NCI-H1436 (cell line): ENCODE results near the gene LRMDA.

Experiments used
- DNase-seq: peaks from one replicate; lab custom pipeline; 2025; lab: John Stamatoyannopoulos, UW

The LRMDA gene

GRCh38 chr10:76270464-76270863, 839.0 kb downstream of the LRMDA start:
- no peak for DNase-seq

GRCh38 chr10:76274933-76275332, 843.5 kb downstream of the LRMDA start:
- no peak for DNase-seq

- DNase-seq = no peak
Observed at GRCh38 chr10:76278811-76279460, 847.5 kb downstream of the LRMDA start.

GRCh38 chr10:76281659-76282058, 850.2 kb downstream of the LRMDA start:
- DNase-seq = no peak

- DNase-seq = peak; percentile 57
Observed at GRCh38 chr10:76282061-76283025, 850.9 kb downstream of the LRMDA start.

GRCh38 chr10:76284351-76284750, 852.9 kb downstream of the LRMDA start:
- DNase-seq = no peak

DNA sequence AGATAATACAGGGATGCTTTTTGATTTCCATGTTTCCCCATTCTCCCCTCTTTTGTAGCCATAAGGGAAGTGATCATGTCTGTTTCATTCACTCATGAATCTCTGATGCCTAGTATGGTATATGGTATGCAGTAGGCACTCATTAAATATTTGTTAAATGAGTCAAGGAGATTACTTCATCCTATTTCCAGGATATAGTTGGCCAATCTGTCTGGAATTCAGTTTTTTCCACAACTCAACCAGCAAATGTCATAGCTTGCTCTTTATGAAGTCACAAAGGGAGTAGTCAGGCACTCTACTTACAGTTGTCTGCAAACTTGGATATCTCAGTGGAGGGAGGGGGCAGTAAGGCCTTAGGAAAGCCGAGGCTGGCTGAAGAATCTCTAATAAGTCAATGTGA, 853.6 kb downstream of the LRMDA start:
- DNase-seq = no peak

GRCh38 chr10:76285515-76285914, 854.1 kb downstream of the LRMDA start:
- no peak for DNase-seq

DNA sequence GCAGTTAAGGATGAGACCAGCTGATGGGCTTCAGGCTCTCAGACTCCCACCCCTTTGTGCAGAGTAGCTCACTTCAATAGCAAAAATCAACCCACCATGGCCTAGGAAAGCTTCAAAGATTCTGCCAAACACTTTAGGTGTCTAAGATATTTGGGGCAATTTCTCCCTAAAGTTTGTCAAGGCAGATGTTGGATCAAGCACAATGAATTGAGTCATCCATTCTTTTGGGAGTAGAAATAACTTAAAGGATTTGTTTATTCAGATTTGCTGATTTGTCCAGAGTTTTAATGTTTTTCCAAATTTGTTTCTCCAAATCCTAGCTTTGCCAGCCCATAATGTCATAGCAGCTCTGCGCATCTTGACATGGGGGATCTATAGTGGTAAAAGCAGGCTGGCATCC, 855.1 kb downstream of the LRMDA start:
- no peak for DNase-seq

DNA sequence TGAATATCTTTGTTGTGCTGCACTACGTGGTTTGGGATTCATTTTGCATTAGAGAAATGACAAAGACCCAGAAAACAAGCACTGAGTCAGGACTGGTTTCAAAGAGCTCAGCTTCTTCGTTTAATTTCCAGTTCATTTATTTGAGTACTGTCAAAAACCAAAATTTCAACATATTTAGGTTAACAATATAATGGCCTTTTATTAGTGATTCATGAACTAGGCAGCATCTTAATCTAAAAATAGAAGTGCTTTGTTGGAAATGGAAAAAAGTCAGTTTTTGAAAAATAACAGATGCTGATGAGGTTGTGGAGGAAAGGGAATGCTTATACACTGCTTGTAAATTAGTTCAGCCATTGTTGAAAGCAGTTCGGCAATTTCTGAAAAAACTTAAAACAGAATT, 856.4 kb downstream of the LRMDA start:
- DNase-seq = no peak

DNA sequence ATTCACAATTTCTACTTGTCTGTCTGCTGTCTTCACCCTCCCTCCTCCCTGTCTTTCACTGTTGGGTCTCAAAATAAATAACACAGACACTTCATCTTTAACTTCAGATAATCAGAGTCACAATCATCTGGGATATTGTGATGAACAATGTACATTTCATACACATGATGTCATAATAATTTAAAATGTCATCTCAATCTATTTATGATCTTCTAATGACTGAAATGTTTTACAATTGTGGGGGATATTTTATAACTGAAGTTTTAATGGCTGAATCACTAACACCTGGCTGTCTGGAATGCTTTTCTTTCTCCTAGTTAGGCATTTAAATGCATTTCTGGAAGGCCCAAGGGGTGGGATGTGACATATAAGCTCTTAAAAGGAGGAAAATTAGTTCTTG, 859.8 kb downstream of the LRMDA start:
- DNase-seq = no peak

- no peak for DNase-seq
Observed at GRCh38 chr10:76291885-76292284, 860.5 kb downstream of the LRMDA start.

DNA sequence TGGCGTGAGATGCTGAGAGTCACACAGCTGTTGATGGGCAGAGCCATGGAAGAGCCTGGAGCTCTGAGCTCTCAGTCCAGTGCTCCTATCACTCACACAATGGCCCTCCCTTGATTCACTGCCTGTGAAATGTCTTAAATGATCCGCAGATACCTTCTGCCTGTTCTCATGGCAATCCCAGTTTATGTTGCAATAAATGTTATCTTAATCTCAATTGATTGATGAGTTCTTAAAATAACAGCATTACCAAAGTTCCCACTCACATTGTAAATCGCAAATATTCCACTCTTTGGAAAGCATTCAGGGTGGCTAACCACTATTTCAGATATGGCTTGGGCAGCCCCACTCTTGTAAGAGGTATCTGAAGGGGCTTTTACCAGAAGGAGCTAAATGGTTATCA, 865.5 kb downstream of the LRMDA start:
- no peak for DNase-seq

DNA sequence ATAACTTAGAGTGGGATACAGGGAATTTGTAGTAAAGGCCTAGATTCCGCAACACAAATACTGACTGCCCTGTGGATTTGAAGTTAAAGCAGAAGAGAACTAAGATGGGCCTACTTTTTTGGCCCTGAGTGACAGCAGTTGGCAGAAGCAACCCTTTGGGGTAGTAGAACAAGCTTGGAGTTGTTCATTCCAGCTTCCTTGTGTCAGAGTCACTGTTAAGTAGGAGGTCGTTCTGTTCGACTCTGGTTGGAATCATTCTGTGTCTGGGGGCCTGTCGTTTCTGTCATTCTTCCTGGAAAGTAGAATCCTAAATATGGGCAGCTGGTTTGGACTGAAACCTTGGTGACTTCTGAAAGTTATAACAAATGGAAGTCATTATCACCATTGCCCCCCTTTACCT, 865.9 kb downstream of the LRMDA start:
- DNase-seq = no peak

- DNase-seq = peak; percentile 77
Observed at GRCh38 chr10:76297780-76298281, 866.4 kb downstream of the LRMDA start.

DNA sequence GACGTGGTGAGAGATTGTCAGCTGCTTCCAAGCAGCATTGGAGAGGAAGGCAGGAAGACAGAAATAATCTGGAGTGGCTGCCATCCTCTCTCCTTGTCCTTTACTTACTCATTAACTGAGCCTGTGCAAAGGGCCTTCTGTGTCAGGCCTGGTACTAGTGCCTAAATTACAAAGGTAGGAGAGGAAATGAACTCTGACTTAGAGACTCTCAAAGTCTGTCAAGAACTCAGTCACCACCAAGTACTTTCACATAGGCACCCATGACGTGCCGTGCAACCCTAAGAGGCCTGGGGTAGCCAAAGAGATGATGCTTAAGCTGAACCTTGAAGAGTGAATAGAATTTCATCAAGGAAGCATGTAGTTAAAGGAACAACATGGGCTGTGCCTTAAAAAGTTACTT, 866.9 kb downstream of the LRMDA start:
- DNase-seq = no peak

GRCh38 chr10:76299501-76299900, 868.1 kb downstream of the LRMDA start:
- no peak for DNase-seq

- no peak for DNase-seq
Observed at GRCh38 chr10:76301211-76301610, 869.8 kb downstream of the LRMDA start.

GRCh38 chr10:76301950-76302349, 870.5 kb downstream of the LRMDA start:
- DNase-seq = no peak

- no peak for DNase-seq
Observed at GRCh38 chr10:76302481-76302880, 871.1 kb downstream of the LRMDA start.

DNA sequence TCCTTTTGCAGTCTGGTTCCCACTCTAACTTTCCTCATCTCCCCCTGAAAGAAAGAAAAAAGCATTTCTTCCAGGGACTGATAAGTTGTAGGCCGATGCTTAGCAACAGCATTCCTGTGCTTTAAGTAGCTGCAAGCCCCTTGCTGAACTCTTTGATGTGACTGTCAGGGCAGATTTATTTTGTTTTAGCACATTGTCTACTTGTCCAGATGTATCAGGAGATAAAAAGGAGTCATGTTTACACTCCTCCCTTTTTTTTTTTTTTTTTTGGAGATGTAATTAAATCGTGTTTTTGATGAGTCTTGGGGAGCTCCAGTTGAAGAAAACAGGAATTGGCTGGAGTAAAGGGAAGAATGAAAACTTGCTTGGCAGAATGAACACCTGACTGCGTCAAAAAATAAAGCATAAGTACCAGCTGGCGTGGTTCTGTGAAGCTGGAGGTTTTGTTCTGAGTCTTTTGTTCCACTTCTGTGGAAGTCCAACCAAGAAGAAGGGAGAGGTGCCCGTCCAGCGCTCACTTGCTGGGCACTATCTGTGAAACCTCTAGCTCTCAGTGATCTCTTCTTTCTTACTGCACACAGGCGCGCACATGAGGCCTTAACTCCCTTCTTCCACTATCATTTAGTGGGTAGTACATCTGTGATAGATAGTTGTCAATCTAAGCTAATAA, 871.7 kb downstream of the LRMDA start:
- no peak for DNase-seq

DNA sequence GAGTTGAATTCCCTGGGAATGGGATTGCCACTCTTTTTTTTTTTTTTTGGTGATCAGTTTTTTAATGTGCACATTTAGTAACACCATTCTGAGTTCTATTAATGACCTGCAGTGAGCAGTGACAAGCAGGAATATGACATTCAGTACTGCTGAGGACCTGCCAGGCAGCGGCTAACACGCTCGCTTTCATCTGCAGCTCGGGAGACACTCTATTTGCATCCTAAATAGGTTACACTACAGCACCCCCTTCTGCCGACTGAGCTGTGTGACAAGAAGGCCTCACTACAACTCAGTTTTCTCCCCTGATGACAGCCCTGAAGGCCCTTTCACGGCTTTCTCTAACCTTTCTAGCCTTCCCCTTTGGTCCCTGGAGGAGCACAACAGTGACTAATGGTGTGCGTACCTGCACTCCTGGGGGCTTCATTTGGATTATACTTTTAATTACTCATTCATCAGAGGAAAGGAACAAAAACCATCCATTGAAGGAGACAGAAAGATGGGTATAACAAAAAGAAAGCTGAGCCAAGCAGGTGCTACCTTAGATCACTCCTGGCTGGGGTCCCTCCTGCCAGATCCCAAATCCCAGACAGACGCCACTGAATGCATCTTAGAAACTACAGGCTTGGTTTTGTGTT, 872.4 kb downstream of the LRMDA start:
- peak; percentile 83 for DNase-seq
